Measurements from ENCODE around the gene EFHD1. TPM values are rescaled to one million over a fixed set of nuclear protein-coding genes. Genes with fewer than 3 reads are reported as not detected.

EFHD1 gene
- total RNA-seq, 4 donors from 2014 or later, result 13.3 to 23.7 (median 15.3) TPM

Small RNAs within 50 kb of the gene (small RNA-seq; reads per million reads assigned to genes)
- 0 reads per million in 3 donors for gene RN7SL359P

Other genes with a start within 250 kb of the EFHD1 start
- gene ALPG, start 226.8 kb upstream of the EFHD1 start, total RNA-seq, result not detected
- under 1 TPM in 1 of 4 donors, not detected in 3; 0.17 TPM for gene ALPI, start 177.5 kb upstream of the EFHD1 start, total RNA-seq
- 1 to 10 TPM in 2 of 4 donors, under 1 TPM in 1, not detected in 1; 0.66 to 1.6 (median 1.4) TPM for gene ECEL1, start 145.8 kb upstream of the EFHD1 start, total RNA-seq
- not detected for gene PRSS56, start 113.2 kb upstream of the EFHD1 start, total RNA-seq
- not detected for gene CHRND, start 107.4 kb upstream of the EFHD1 start, total RNA-seq
- not detected for gene CHRNG, start 93.9 kb upstream of the EFHD1 start, total RNA-seq
- gene TIGD1, start 83.0 kb upstream of the EFHD1 start, total RNA-seq, result 1 to 10 TPM; 1.2 to 1.7 (median 1.6) TPM
- gene EIF4E2, start 82.9 kb upstream of the EFHD1 start, total RNA-seq, result 10 to 100 TPM; 37.0 to 55.8 (median 44.2) TPM
- gene GIGYF2, start 63.7 kb downstream of the EFHD1 start, total RNA-seq, result 10 to 100 TPM; 54.2 to 64.7 (median 59.9) TPM
- not detected for gene KCNJ13, start 143.0 kb downstream of the EFHD1 start, total RNA-seq
- 1 to 10 TPM in 2 of 4 donors, under 1 TPM in 2; 0.45 to 2.5 (median 1.4) TPM for gene SNORC, start 236.7 kb downstream of the EFHD1 start, total RNA-seq

Data from esophagus muscularis mucosa (tissue), 4 donors.